ENCODE results near the gene SCAMP5. TPM values are rescaled to one million over a fixed set of nuclear protein-coding genes. Genes with fewer than 3 reads are reported as not detected.

Gene SCAMP5
- total RNA-seq, 2 donors from 2014 or later = 4.0 to 7.5 TPM

DNA sequence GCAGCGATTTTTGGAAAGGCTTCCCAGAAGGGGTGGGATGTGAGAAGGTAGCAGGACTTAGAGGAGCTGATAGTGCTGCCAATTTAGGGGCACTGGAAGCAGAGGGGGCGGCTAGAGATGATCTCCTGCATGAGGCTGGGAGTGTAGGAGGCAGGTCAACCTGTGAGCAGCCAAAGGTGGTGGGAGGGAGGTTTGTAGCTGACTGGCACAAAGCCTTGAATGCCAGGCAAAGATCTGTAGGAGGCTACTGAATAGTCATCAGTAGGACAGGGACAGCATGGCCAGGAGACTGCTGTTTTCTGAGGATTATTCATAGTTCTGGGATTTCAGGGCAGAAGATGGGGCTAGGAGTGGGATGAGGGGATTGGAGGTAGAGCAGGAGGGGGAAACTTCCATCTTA, 2.2 kb downstream of the SCAMP5 start:
- DNase-seq (ENCODE audit: low spot score) = no peak
- Histone ChIP-seq H3K36me3 (no peaks in the 10 kb centered on the region), H3K27ac (no peak overlapping the region), H3K27me3 (no peaks in the 10 kb centered on the region), H3K4me1 (peaks cover 0 to 11% of the 10 kb centered on the region in 2 donors), H3K4me3 (no peak overlapping the region), H3K9me3 (no peaks in the 10 kb centered on the region)
- TF ChIP-seq, protein P1, sequence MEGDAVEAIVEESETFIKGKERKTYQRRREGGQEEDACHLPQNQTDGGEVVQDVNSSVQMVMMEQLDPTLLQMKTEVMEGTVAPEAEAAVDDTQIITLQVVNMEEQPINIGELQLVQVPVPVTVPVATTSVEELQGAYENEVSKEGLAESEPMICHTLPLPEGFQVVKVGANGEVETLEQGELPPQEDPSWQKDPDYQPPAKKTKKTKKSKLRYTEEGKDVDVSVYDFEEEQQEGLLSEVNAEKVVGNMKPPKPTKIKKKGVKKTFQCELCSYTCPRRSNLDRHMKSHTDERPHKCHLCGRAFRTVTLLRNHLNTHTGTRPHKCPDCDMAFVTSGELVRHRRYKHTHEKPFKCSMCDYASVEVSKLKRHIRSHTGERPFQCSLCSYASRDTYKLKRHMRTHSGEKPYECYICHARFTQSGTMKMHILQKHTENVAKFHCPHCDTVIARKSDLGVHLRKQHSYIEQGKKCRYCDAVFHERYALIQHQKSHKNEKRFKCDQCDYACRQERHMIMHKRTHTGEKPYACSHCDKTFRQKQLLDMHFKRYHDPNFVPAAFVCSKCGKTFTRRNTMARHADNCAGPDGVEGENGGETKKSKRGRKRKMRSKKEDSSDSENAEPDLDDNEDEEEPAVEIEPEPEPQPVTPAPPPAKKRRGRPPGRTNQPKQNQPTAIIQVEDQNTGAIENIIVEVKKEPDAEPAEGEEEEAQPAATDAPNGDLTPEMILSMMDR (IDR thresholded peaks at IDR 0.05) = no peak

DNA sequence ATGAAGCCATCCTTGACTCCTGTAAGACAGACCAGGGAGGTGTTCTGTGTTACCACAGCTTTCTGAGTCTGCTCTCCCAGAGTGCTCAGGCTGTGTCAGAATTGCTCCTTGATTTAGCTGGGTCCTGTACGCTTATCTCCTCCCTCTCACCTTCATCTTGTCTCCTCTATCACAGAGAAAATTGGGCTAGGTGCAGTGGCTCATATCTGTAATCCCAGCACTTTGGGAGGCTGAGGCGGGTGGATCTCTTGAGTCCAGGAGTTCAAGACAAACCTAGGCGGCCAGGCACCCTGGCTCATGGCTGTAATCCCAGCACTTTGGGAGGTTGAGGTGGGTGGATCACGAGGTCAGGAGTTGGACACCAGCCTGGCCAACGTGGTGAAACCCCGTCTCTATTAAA, 5.9 kb downstream of the SCAMP5 start:
- Histone ChIP-seq H3K4me3 (no peak overlapping the region), H3K9me3 (no peaks in the 10 kb centered on the region), H3K27ac (no peak overlapping the region), H3K27me3 (no peaks in the 10 kb centered on the region), H3K4me1 (peaks cover 0 to 3% of the 10 kb centered on the region in 2 donors), H3K36me3 (no peaks in the 10 kb centered on the region)
- DNase-seq (ENCODE audit: low spot score) = no peak
- TF ChIP-seq, protein P1 (IDR thresholded peaks at IDR 0.05) = no peak

DNA sequence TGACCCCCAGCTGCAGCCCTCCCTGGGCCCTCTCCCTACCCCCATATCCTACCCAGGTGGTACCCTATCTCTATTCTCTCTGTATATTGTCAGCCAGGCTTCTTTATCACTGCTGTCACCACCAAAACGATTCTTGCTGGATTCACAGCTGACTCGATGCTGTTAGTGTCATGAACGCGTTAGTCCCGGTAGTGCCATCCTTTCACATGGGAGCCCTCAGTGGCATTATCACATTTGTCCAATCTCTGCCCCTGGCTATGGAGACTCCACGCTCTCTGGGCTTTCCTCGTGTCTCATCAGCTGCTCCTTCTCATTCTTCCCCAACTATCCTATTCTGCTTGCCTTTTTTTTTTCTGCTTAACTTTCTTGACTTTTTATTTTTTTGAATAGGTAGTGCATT, 7.0 kb downstream of the SCAMP5 start:
- no peak for DNase-seq (ENCODE audit: low spot score)
- Histone ChIP-seq H3K27me3 (no peaks in the 10 kb centered on the region), H3K36me3 (no peaks in the 10 kb centered on the region)

DNA sequence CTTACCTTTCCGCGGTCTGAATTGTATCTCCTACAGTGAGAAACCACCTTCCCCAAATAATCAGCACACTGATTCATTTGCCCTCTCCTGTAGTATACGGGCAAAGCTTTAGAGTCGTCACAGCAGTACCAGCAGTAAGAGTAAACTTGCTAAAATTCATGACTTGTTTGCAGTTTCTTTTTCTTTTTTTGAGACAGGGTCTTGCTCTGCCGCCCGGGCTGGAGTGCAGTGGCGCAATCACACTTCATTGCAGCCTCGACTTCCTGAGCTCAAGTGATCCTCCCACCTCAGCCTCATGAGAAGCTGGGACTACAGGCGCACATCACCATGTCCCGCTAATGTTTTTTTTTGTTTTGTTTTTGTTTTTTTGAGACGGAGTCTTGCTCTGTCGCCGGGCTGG, 11.9 kb downstream of the SCAMP5 start:
- no peaks in the 10 kb centered on the region for H3K9me3 ChIP-seq
- DNase-seq (ENCODE audit: low spot score) = no peak
- no peak overlapping the region for H3K27ac ChIP-seq
- H3K4me1 ChIP-seq = no peaks in the 10 kb centered on the region
- H3K27me3 ChIP-seq = no peaks in the 10 kb centered on the region
- TF ChIP-seq, protein P1 (IDR thresholded peaks at IDR 0.05) = no peak
- no peaks in the 10 kb centered on the region for H3K36me3 ChIP-seq
- H3K4me3 ChIP-seq = no peak overlapping the region

More for the DNA sequence above, 7.0 kb downstream of the SCAMP5 start:
- no peaks in the 10 kb centered on the region for H3K9me3 ChIP-seq
- TF ChIP-seq, protein P1 (IDR thresholded peaks at IDR 0.05) = no peak
- no peaks in the 10 kb centered on the region for H3K4me1 ChIP-seq
- no peak overlapping the region for H3K27ac ChIP-seq
- H3K4me3 ChIP-seq = no peak overlapping the region

DNA sequence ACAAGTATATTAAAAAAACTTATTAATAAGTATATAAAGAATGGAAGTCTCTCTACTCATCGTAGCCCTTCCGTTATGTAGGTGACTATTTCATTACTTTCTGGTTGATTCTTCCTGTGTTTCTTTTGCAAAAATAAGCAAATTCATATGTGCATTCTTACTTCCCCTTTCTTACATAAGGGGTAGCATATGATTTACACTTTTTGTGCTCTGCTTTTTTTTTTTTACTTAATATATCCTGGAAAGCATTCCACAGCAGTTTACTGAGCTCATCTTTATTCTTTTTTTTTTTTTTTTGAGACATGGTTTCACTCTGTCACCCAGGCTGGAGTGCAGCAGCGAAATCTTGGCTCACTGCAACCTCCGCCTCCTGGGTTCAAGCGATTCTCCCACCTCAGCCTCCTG, 12.9 kb downstream of the SCAMP5 start:
- Histone ChIP-seq H3K9me3 (no peaks in the 10 kb centered on the region), H3K4me3 (no peak overlapping the region), H3K4me1 (no peaks in the 10 kb centered on the region), H3K36me3 (no peaks in the 10 kb centered on the region), H3K27me3 (no peaks in the 10 kb centered on the region), H3K27ac (no peak overlapping the region)
- TF ChIP-seq, protein P1 (IDR thresholded peaks at IDR 0.05) = no peak
- DNase-seq (ENCODE audit: low spot score) = no peak

DNA sequence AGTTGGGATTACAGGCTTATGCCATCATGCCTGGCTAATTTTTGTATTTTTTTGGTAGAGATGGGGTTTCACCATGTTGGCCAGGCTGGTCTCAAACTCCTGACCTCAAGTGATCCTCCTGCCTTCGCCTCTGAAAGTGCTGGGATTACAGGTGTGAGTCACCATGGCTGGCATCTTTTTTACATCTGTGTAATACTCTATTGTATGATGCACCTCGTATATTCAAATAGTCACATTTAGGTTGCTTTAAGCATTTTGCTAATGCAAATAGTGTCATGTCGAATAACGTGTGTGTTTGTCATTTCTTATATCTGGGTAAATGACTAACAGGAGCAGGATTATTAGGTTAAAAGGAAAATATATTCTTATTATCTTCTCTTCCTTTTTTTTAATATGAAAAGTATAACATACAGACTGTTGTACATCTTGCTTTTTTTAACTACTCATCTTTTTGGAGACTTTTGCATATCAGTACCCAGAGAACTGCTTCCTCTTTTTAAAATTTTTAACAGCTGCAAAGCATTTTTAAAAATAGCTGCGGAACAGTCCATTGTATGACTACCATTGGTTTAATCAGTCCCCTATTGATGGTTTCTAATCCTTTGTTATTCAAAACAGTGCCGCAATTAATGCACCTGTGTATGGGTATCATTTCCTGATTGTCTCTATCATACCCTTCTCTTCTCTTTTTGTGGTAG, 13.4 kb downstream of the SCAMP5 start:
- Histone ChIP-seq H3K4me3 (no peak overlapping the region), H3K9me3 (no peaks in the 10 kb centered on the region), H3K27ac (no peak overlapping the region), H3K36me3 (no peaks in the 10 kb centered on the region), H3K27me3 (no peaks in the 10 kb centered on the region), H3K4me1 (no peaks in the 10 kb centered on the region)
- no peak for DNase-seq (ENCODE audit: low spot score)
- TF ChIP-seq, protein P1 (IDR thresholded peaks at IDR 0.05) = no peak

Data from right atrium auricular region (tissue), 2 donors.